ENCODE measurements around the gene SUSD2.

The SUSD2 gene

GRCh38 chr22:24184057-24184798 lies 2.9 kb downstream of the SUSD2 start:
- TF ChIP-seq CTCF (IDR thresholded peaks at IDR 0.05; ENCODE audit: insufficient read depth, low read length, missing control alignments) = no peak
- ChIA-PET CTCF (interaction anchor here (1.1 to 2.1 kb wide), 3 partner anchors 10 to 64 kb away, joined by 3 to 6 read pairs (median 3); no protein-coding TSS in a partner anchor), POLR2A (no interaction called here)
- DNase-seq (ENCODE audit: low read depth, low spot score) = no peak
- H3K4me3 ChIP-seq (ENCODE audit: low read depth, low read length) = no peak overlapping the region

- DNase-seq (ENCODE audit: low read depth, low spot score) = no peak
- no peak for TF ChIP-seq CTCF (IDR thresholded peaks at IDR 0.05; ENCODE audit: insufficient read depth, low read length, missing control alignments)
- no peak overlapping the region for H3K4me3 ChIP-seq (ENCODE audit: low read depth, low read length)
- CTCF ChIA-PET = interaction anchor here (1.1 to 2.1 kb wide), 3 partner anchors 11 to 63 kb away, joined by 3 to 6 read pairs (median 3); no protein-coding TSS in a partner anchor
- POLR2A ChIA-PET = interaction anchor here (0.9 kb wide), 1 partner anchor 8 kb away, joined by 3 read pairs; no protein-coding TSS in a partner anchor
Observed at GRCh38 chr22:24185001-24185500, 3.8 kb downstream of the SUSD2 start.

GRCh38 chr22:24185501-24186351 lies 4.4 kb downstream of the SUSD2 start:
- POLR2A ChIA-PET = interaction anchor here (0.9 kb wide), 1 partner anchor 9 kb away, joined by 3 read pairs; no protein-coding TSS in a partner anchor
- TF ChIP-seq CTCF (IDR thresholded peaks at IDR 0.05; ENCODE audit: insufficient read depth, low read length, missing control alignments) = no peak
- CTCF ChIA-PET = interaction anchor here (1.0 to 2.1 kb wide), 2 partner anchors 11 to 62 kb away, joined by 3 to 6 read pairs; no protein-coding TSS in a partner anchor

GRCh38 chr22:24186352-24186740 lies 5.1 kb downstream of the SUSD2 start:
- ChIA-PET CTCF (interaction anchor here (1.0 to 2.1 kb wide), 2 partner anchors 12 to 61 kb away, joined by 3 to 6 read pairs; no protein-coding TSS in a partner anchor), POLR2A (no interaction called here)
- DNase-seq (ENCODE audit: low read depth, low spot score) = no peak
- H3K4me3 ChIP-seq (ENCODE audit: low read depth, low read length) = no peak overlapping the region
- no peak for TF ChIP-seq CTCF (IDR thresholded peaks at IDR 0.05; ENCODE audit: insufficient read depth, low read length, missing control alignments)

More at GRCh38 chr22:24185501-24186351, 4.4 kb downstream of the SUSD2 start:
- H3K4me3 ChIP-seq (ENCODE audit: low read depth, low read length) = no peak overlapping the region
- no peak for DNase-seq (ENCODE audit: low read depth, low spot score)

GRCh38 chr22:24186892-24187670 lies 5.8 kb downstream of the SUSD2 start:
- POLR2A ChIA-PET = no interaction called here
- CTCF ChIA-PET = interaction anchor here (1.0 to 6.1 kb wide), 2 partner anchors 14 to 60 kb away, joined by 3 to 102 read pairs; partner anchors contain the start of gene GGT5

More at GRCh38 chr22:24186892-24187670, 5.8 kb downstream of the SUSD2 start:
- DNase-seq (ENCODE audit: low read depth, low spot score) = no peak
- no peak for TF ChIP-seq CTCF (IDR thresholded peaks at IDR 0.05; ENCODE audit: insufficient read depth, low read length, missing control alignments)
- no peak overlapping the region for H3K4me3 ChIP-seq (ENCODE audit: low read depth, low read length)

All from AG04449 (cell line).